HepG2 (cell line): ENCODE measurements around the gene ASPRV1. TPM values are rescaled to one million over a fixed set of nuclear protein-coding genes. Genes with fewer than 3 reads are reported as not detected.

Experiments used
- HDAC1 ChIP-seq: sonication (generic); formaldehyde crosslinking; IDR thresholded peaks from 2 replicates; pipeline ENCODE4 v1.5.1; 2020; ENCODE audit warnings: mild to moderate bottlenecking, missing genetic modification reagents
- MIER3 ChIP-seq: IDR thresholded peaks from 2 replicates; pipeline ENCODE4 v1.6.1; 2016; ENCODE audit warnings: missing compliant biosample characterization, borderline replicate concordance
- SCMH1 ChIP-seq: sonication (generic); formaldehyde crosslinking; IDR thresholded peaks from 2 replicates; pipeline ENCODE4 v1.9.0; 2021; ENCODE audit warnings: missing genetic modification reagents, mild to moderate bottlenecking, borderline replicate concordance
- TAF15 ChIP-seq: fragments of 200-400 bp; formaldehyde crosslinking; IDR thresholded peaks from one replicate; pipeline ENCODE4 v1.6.1; 2018; ENCODE audit warnings: mild to moderate bottlenecking, low read depth, low read length; ENCODE audit not compliant: poor library complexity, severe bottlenecking
- ZNF160 ChIP-seq: sonication (generic); formaldehyde crosslinking; IDR thresholded peaks from 2 replicates; pipeline ENCODE4 v1.8.0; 2022; ENCODE audit warnings: mild to moderate bottlenecking, inconsistent platforms, missing genetic modification reagents
- ZNF326 ChIP-seq: sonication (generic); formaldehyde crosslinking; IDR thresholded peaks from 2 replicates; pipeline ENCODE4 v1.4.0; 2020; ENCODE audit warnings: missing genetic modification reagents, borderline replicate concordance
- ZNF737 ChIP-seq: sonication (generic); formaldehyde crosslinking; IDR thresholded peaks from 2 replicates; pipeline ENCODE4 v1.5.0; 2020; ENCODE audit warnings: missing genetic modification reagents, mild to moderate bottlenecking, borderline replicate concordance
- ZNF775 ChIP-seq: sonication (generic); formaldehyde crosslinking; IDR thresholded peaks from 2 replicates; pipeline ENCODE4 v1.4.0; 2020; ENCODE audit warnings: missing genetic modification reagents, mild to moderate bottlenecking, moderate library complexity, borderline replicate concordance
- ZNF782 ChIP-seq: sonication (generic); formaldehyde crosslinking; IDR thresholded peaks from 2 replicates; pipeline ENCODE4 v1.4.0; 2020; ENCODE audit warnings: missing genetic modification reagents, mild to moderate bottlenecking, borderline replicate concordance
- ZSCAN12 ChIP-seq: sonication (generic); formaldehyde crosslinking; IDR thresholded peaks from 2 replicates; pipeline ENCODE4 v1.9.0; 2021; ENCODE audit warnings: mild to moderate bottlenecking, missing genetic modification reagents
- polyA plus RNA-seq, 8 experiments: library from polyadenylated mRNA; depleted of rRNA in 3 of 8; stranded (reverse) in 7 of 8; unstranded in 1 of 8; fragments of >200 nt; fragmentation: Illumina TruSeq in 4 of 8; extraction: Trizol in 4 of 8; gene quantifications; 2 replicates each; pipeline versions ENCODE4 v1.2.1 to v1.2.3, GENCODE V29; 2011 to 2016; ENCODE audit warnings: low read depth in 4 of 8, missing spikeins in 1 of 8, mixed read lengths in 1 of 8; ENCODE audit not compliant: insufficient read depth in 1 of 8
- total RNA-seq, 5 experiments: library from RNA; depleted of rRNA; stranded (reverse); fragments of >200 nt; fragmentation: Illumina TruSeq; extraction: Trizol; gene quantifications; 2 replicates each; pipeline ENCODE4 v1.2.3, GENCODE V29; 2016; ENCODE audit warnings: low read depth in 1 of 5
- TF ChIP-seq, protein P1 (sequence below): sonication (generic); formaldehyde crosslinking; IDR thresholded peaks from 2 replicates; pipeline ENCODE4 v1.5.1; 2020; ENCODE audit warnings: missing genetic modification reagents, mild to moderate bottlenecking, borderline replicate concordance
- TF ChIP-seq, protein P2 (sequence below): sonication (generic); formaldehyde crosslinking; IDR thresholded peaks from 2 replicates; pipeline ENCODE4 v1.4.0; 2020; ENCODE audit warnings: missing genetic modification reagents
- TF ChIP-seq, protein P3 (sequence below): sonication (generic); formaldehyde crosslinking; IDR thresholded peaks from 2 replicates; pipeline ENCODE4 v1.9.0; 2021; ENCODE audit warnings: missing genetic modification reagents, borderline replicate concordance
- TF ChIP-seq, protein P4 (sequence below): sonication (generic); formaldehyde crosslinking; IDR thresholded peaks from 2 replicates; pipeline ENCODE4 v1.4.0; 2020; ENCODE audit warnings: missing genetic modification reagents
- TF ChIP-seq, protein P5 (sequence below): sonication (generic); formaldehyde crosslinking; IDR thresholded peaks from 2 replicates; pipeline ENCODE4 v1.8.1; 2023; ENCODE audit warnings: mild to moderate bottlenecking, missing genetic modification reagents, borderline replicate concordance
- TF ChIP-seq, protein P6 (sequence below): sonication (generic); formaldehyde crosslinking; IDR thresholded peaks from 2 replicates; pipeline ENCODE4 v1.4.0; 2020; ENCODE audit warnings: mild to moderate bottlenecking, missing genetic modification reagents

ASPRV1 gene
- total and polyA plus RNA-seq, 2 of the 13 experiments (the other 11 are each of a cell fraction or from before 2014, with no cell fraction given): 0.40 to 0.48 TPM

DNA sequence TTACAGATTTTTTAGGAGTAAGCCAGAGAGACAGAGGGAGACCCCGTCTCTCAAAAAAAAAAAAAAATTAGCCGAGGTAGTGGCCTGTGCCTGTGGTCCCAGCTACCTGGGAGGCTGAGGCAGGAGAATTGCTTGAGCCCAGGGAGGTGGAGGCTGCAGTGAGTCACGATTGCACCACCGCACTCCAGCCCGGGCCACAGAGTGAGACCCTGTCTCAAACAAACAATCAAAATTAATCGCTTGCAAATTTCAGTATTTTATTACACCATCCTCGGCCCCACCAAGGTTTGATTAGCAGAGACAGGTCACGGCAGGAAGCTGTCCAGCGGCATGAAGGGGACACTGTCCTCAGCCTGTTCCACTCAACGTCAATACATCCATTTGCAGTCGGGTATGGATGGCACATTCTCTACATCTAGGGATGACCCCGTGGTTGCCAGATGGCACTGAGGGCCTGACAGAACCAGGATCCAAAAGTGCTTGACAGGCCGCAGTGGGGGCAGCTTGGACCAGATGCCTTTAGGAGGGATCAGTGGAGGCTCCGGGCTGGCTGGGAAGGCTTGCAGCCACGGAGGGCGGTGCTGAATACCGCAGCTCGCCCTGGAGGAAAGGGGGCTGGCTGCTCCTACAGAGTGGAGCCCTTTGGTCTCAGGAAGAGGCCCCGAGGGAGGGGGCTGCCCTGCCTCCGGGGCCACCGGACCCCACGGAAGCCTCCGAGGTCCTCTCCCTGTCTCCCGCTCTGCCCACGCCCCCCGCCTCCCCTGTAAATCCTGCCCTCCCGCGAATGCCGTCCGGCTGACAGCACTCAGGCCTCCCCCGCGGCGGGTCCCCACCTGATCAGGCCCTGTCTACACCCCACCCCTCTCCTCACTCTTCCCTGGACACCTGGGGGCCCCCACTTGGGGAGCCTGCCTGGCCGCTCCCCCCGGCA is 13.1 kb downstream of the ASPRV1 start (continued):
- TF ChIP-seq ZNF782 (no peak), SCMH1 (CRISPR knock-in tag) (no peak), ZSCAN12 (CRISPR knock-in tag) (no peak), TAF15 (no peak), ZNF775 (CRISPR knock-in tag) (no peak), ZNF160 (CRISPR knock-in tag) (no peak), HDAC1 (CRISPR knock-in tag) (0 out of 2 replicates have a peak, but pooled peaks have one; percentile 23), ZNF326 (CRISPR knock-in tag) (no peak), ZNF737 (CRISPR knock-in tag) (no peak), MIER3 (CRISPR knock-in tag) (no peak)
- TF ChIP-seq, protein P1, sequence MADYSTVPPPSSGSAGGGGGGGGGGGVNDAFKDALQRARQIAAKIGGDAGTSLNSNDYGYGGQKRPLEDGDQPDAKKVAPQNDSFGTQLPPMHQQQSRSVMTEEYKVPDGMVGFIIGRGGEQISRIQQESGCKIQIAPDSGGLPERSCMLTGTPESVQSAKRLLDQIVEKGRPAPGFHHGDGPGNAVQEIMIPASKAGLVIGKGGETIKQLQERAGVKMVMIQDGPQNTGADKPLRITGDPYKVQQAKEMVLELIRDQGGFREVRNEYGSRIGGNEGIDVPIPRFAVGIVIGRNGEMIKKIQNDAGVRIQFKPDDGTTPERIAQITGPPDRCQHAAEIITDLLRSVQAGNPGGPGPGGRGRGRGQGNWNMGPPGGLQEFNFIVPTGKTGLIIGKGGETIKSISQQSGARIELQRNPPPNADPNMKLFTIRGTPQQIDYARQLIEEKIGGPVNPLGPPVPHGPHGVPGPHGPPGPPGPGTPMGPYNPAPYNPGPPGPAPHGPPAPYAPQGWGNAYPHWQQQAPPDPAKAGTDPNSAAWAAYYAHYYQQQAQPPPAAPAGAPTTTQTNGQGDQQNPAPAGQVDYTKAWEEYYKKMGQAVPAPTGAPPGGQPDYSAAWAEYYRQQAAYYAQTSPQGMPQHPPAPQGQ (CRISPR knock-in tag): no peak
- TF ChIP-seq, protein P2, sequence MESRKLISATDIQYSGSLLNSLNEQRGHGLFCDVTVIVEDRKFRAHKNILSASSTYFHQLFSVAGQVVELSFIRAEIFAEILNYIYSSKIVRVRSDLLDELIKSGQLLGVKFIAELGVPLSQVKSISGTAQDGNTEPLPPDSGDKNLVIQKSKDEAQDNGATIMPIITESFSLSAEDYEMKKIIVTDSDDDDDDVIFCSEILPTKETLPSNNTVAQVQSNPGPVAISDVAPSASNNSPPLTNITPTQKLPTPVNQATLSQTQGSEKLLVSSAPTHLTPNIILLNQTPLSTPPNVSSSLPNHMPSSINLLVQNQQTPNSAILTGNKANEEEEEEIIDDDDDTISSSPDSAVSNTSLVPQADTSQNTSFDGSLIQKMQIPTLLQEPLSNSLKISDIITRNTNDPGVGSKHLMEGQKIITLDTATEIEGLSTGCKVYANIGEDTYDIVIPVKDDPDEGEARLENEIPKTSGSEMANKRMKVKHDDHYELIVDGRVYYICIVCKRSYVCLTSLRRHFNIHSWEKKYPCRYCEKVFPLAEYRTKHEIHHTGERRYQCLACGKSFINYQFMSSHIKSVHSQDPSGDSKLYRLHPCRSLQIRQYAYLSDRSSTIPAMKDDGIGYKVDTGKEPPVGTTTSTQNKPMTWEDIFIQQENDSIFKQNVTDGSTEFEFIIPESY: no peak
- TF ChIP-seq, protein P3, sequence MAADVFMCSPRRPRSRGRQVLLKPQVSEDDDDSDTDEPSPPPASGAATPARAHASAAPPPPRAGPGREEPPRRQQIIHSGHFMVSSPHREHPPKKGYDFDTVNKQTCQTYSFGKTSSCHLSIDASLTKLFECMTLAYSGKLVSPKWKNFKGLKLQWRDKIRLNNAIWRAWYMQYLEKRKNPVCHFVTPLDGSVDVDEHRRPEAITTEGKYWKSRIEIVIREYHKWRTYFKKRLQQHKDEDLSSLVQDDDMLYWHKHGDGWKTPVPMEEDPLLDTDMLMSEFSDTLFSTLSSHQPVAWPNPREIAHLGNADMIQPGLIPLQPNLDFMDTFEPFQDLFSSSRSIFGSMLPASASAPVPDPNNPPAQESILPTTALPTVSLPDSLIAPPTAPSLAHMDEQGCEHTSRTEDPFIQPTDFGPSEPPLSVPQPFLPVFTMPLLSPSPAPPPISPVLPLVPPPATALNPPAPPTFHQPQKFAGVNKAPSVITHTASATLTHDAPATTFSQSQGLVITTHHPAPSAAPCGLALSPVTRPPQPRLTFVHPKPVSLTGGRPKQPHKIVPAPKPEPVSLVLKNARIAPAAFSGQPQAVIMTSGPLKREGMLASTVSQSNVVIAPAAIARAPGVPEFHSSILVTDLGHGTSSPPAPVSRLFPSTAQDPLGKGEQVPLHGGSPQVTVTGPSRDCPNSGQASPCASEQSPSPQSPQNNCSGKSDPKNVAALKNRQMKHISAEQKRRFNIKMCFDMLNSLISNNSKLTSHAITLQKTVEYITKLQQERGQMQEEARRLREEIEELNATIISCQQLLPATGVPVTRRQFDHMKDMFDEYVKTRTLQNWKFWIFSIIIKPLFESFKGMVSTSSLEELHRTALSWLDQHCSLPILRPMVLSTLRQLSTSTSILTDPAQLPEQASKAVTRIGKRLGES (CRISPR knock-in tag): no peak
- TF ChIP-seq, protein P4, sequence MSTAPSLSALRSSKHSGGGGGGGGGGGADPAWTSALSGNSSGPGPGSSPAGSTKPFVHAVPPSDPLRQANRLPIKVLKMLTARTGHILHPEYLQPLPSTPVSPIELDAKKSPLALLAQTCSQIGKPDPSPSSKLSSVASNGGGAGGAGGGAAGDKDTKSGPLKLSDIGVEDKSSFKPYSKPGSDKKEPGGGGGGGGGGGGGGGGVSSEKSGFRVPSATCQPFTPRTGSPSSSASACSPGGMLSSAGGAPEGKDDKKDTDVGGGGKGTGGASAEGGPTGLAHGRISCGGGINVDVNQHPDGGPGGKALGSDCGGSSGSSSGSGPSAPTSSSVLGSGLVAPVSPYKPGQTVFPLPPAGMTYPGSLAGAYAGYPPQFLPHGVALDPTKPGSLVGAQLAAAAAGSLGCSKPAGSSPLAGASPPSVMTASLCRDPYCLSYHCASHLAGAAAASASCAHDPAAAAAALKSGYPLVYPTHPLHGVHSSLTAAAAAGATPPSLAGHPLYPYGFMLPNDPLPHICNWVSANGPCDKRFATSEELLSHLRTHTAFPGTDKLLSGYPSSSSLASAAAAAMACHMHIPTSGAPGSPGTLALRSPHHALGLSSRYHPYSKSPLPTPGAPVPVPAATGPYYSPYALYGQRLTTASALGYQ (CRISPR knock-in tag): no peak
- TF ChIP-seq, protein P5, sequence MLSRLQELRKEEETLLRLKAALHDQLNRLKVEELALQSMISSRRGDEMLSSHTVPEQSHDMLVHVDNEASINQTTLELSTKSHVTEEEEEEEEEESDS (CRISPR knock-in tag): no peak
- TF ChIP-seq, protein P6, sequence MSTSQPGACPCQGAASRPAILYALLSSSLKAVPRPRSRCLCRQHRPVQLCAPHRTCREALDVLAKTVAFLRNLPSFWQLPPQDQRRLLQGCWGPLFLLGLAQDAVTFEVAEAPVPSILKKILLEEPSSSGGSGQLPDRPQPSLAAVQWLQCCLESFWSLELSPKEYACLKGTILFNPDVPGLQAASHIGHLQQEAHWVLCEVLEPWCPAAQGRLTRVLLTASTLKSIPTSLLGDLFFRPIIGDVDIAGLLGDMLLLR: no peak
